SKM-1 (cell line): ENCODE data around the gene CDH9.
"Not testable (repeated sequence)": the region's sequence is repeated elsewhere in the genome, so short reads cannot be mapped to it uniquely, and the experiment has no call there.

Source experiments
- DNase-seq: peaks from one replicate; lab custom pipeline; 2025; ENCODE audit not compliant: unreplicated experiment; lab: John Stamatoyannopoulos, UW

Gene CDH9

GRCh38 chr5:26959290-26959689 lies 79.1 kb downstream of the CDH9 start:
- no peak for DNase-seq

- no peak for DNase-seq
These were observed 83.2 kb downstream of the CDH9 start for GRCh38 chr5:26955161-26955560.

- DNase-seq, result no peak
These were observed 89.5 kb downstream of the CDH9 start for GRCh38 chr5:26948921-26949320.

DNA sequence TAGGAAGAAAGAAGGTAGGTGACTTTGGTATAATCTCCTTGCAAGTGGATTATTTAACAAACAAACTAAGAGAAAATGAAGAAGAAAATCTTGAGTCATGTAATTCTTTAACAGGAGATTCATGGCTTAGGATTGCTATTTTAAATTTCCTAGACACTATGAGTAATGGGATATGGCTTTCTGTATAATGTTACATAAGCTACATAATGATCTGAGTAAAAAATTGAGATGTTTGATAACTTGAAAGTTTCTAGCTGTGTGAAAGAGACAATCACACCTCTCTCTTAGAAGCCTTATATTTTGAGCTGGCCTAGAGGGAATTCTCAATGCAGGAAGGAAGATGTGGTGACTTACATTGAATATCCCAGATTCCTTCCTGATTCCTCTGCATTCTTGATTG lies 92.5 kb downstream of the CDH9 start:
- no peak for DNase-seq

GRCh38 chr5:26942481-26942880 lies 95.9 kb downstream of the CDH9 start:
- no peak for DNase-seq

DNA sequence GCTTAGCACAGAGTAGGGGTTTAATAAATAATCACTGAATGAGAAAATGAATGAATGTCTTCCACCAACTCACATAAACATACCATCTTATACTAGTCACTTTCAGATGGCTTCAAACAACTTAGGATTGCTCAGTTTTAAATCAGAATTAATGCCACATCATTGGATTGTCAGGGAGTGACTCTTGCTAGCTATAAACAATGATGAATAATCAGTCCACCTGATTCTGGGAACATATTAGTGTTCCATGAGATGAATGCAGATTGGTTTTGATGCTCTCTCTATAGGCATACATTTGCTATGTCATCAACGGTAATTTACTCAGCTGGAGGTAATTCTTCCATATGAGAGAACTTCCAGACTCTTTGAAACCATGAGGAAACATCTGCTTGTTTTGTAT lies 97.4 kb downstream of the CDH9 start:
- no peak for DNase-seq

- no peak for DNase-seq
These were observed 106.1 kb downstream of the CDH9 start for GRCh38 chr5:26932238-26932637.

DNA sequence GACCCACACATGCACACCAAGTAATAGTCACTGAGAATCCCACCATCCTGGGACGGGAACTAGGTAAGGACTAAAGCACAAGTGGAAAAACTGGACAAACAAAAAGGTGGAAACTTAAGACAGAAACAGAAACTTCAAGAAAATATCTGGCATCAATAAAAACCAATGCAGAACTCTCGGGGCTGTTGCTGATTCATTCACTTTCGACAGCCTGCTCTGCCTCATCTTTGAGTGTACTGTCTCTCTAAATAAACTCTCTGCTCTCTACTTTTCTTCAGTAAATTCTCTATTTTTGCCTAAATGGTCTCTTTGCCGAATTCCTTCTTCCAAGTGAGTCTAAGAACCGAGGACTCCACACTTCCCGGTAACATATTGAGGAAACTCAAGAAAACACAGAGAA lies 116.9 kb downstream of the CDH9 start:
- no peak for DNase-seq

DNA sequence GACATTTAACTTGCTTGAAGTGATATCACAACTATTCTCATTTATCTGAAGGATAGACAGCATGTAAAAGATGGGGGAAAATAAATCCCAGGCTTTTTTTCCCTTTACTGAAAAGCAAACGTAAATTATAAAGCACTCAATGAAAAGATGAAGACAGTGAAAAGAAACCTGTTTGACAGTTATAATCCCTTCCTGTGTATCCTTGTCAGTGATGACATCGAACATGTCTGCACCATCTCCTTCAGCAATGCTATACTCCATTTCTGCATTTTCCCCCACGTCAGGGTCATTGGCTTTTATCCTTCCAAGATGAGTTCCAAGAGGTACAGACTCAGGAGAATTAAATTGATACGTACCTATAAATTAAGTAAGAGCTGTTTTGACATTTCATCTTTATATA lies 134.9 kb downstream of the CDH9 start:
- DNase-seq, result no peak

GRCh38 chr5:26894719-26895263 lies 143.6 kb downstream of the CDH9 start:
- no peak for DNase-seq

DNA sequence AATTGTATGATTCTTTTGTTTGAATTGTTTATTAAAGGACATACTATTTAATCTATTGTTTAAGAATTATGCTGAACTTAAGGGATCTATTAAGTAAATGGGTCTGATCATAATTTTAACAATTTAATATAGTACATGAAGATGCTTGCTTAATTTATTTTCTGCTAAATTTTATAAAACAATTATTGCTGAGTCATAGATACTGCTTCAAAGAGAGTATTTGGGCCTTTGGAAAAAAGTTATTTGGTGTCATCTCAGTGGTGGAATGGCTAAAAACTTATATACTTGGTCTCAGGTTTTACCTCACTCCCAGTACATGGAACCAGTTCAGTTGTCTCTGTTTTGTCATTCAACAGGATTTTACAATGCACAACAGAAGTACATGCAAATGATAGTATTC lies 145.3 kb downstream of the CDH9 start:
- no peak for DNase-seq

- no peak for DNase-seq
These were observed 148.6 kb downstream of the CDH9 start for GRCh38 chr5:26889815-26890214.

DNA sequence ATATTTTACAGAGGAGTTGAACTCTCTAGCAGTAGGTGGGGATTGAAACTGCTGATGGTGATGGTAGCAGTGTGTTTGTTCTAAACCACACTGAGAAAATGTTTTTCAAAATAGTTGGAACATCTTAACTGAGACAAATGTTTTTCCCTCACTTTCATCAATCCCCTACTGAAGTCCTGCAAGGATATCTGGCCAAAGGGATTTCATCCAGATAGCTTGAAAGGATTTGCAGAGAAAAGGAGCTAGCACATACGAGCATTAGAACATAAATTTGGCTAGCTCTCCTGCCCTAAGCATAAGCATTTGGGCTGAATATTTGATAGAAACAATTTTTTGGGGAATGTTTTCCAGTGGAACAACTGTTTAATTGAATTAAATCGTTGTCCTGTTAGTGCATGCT lies 153.9 kb downstream of the CDH9 start:
- DNase-seq, result no peak

DNA sequence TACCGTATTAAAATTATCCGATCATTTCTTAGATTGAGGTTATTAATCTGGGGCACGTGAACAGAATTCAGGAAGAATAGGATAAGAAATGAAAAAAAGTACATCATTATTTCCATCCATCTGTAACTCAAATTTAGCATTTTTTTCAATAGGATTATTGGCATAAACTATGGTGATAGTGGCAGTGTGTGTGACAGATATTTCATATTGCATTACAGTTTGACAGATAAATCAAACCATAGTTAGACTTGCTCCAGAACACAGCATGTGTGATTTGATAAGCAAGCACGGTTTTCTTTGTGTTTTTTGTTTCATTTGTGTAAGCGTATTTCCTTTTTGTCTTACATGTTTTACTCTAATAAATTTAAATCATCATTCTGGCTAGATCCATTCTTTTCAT lies 155.0 kb downstream of the CDH9 start:
- no peak for DNase-seq

DNA sequence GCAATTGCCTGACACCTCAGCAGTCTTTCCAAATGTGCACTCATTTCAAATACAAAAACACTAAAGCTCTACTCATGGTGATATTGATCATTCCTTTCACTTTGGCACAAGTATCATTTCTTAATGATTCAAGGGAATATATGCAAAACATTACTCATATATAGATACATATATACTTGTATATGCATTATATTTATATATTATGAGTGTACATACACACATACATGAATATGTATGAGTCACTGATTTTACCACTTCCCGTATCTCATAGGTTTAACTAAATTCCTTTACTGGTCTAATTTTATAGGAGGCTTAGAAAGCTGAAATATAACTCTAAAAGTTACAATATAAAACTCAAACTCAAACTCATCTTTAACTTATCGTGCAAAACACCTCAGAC lies 156.5 kb downstream of the CDH9 start:
- DNase-seq, result no peak

DNA sequence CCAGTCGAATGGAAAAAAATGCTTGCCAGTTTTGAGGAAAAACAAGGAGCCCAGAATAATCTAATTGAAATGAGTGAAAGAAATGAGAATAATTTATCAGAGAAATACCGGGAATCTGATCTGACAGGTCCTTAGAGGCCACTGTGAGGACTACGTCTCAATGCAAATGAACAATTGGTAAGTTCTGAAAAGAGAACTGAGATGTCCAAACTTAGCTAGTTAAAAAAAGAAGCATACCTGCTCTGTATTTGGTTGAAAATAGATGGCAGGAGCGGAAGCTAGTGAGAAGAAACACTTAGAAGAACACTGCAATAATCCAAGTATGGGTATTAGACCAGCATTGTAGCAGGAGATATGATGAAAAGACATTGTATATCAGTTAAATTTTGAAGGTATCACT lies 161.2 kb downstream of the CDH9 start:
- no peak for DNase-seq

DNA sequence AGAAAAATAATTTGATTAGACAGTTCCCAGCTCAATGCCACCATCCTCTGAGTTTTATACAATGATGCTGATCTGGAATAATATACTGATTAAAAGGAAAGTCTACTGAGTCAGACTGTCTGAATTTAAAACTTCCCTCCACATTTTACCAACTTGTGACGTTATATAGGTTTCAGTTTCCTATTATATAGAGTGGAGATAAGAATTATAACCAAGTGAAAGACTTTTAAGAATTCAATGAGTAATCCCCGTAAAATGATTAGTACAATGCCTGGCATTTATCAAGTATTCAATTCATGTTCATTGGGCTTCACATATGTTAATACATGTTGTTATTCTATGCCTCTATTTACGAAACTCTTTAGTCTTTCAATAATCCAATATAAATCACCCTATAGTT lies 166.0 kb downstream of the CDH9 start:
- DNase-seq, result no peak

DNA sequence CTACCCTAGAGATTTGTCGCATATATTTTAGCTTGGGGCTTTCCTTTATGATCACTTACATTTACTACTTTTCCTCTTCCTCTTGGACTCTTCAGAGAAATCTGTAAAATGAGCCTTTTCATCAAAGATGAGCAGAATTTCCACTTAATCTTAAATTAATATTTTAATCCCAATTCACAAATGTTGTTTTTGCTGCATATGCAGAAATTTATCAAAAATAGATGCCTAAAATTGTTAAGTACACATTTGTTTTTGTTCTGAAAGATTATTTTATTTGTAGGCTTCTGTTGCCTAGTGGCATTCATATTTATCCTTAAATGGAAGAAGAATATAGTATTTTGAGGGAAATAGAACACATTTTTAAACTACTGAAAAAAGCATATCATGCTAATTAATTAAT lies 168.6 kb downstream of the CDH9 start:
- no peak for DNase-seq

DNA sequence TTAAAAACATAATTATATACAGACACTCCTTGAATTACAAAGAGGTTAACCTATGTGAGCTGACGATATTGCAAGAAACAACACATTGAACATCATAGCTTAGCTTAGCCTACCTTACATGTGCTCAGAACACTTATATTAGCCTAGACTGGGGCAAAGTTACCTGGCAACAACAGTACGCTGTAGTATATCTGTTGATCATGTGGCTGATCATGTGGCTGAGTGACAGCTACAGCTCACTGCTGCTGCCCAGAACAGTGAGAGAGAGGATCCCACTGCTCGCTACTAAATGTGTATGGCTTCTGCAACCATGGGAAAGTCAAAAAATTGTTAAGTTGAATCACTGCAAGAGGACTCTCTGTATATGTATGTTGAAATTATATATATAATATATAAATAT lies 169.9 kb downstream of the CDH9 start:
- DNase-seq, result no peak

DNA sequence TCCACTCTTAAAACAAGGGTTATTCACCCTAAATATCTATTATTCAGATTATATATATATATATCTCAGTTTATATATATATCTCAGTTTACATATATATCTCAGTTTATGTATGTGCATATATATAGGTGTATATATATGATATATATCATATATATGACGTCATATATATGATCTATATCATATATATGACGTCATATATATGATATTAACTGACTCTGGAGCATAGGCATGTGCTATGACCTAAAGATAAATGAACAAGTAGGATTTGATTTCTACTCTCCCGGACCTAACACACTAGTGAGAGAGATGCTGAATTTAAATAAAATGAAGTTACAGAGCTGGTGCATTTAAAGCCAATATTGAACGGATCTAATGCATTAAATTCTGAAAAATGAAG lies 174.3 kb downstream of the CDH9 start:
- no peak for DNase-seq

- no peak for DNase-seq
These were observed 182.1 kb downstream of the CDH9 start for GRCh38 chr5:26856238-26856637.

- DNase-seq, result not testable (repeated sequence)
These were observed 185.9 kb downstream of the CDH9 start for GRCh38 chr5:26852450-26852849.

DNA sequence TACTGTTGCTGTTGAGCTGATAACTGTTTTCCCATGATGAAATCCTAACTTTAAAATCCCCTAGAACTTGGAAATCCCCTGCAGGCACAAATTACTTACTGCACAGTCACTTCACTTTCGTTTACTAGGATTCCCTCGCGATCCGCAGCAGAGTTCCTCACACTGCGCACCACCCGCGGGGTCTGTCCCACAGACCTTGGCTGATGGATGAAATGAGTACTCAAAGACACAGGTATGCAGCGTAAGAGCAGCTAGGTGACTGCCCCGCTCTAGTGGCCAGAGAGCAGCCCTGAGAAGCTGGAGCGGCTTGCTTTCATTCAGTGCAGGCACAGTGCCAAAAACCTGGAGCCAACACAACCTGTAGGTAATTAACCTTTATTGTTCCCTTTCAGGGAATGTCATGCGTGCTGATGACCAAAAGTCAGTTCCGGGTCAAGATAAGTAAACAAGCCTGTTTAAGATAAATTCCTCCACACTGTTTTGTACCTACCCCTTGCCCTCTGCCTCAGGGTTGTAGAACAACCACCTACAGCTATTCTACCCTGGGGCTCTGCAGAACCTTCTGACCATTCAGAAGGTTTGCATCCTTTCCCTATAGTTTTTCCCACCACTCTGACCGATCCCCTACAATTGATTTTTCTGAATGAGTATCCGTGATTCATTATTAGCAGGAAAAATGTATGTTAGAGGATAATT lies 191.2 kb downstream of the CDH9 start:
- no peak for DNase-seq
